GM18517 (cell line): ENCODE data around the gene CD96.
"Not testable (repeated sequence)": the region's sequence is repeated elsewhere in the genome, so short reads cannot be mapped to it uniquely, and the experiment has no call there.

Experiments used
- ATAC-seq: cut with Tn5 transposase; IDR thresholded peaks from one replicate; pipeline ENCODE4 v1.9.1; 2021; ENCODE audit warnings: mild to moderate bottlenecking, moderate library complexity; ENCODE audit not compliant: unreplicated experiment

Gene CD96

DNA sequence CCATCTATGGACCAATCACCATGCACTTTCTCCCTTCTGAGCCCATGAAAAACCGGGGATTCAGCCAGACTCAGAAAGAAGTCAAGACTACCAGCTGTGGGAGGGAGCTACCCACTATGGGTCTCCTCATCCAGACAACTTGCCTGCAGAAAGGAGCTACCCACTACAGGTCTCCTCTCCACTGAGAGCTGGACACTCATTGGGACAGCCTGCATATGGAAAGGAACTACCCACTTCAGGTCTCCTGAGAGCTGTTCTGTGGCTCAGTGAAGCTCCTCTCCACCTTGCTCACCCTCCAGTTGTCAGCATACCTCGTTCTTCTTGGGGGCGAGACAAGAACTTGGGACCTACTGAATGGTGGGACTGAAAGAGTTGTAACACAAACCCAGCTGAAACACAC, 75.4 kb downstream of the CD96 start:
- no peak for ATAC-seq

DNA sequence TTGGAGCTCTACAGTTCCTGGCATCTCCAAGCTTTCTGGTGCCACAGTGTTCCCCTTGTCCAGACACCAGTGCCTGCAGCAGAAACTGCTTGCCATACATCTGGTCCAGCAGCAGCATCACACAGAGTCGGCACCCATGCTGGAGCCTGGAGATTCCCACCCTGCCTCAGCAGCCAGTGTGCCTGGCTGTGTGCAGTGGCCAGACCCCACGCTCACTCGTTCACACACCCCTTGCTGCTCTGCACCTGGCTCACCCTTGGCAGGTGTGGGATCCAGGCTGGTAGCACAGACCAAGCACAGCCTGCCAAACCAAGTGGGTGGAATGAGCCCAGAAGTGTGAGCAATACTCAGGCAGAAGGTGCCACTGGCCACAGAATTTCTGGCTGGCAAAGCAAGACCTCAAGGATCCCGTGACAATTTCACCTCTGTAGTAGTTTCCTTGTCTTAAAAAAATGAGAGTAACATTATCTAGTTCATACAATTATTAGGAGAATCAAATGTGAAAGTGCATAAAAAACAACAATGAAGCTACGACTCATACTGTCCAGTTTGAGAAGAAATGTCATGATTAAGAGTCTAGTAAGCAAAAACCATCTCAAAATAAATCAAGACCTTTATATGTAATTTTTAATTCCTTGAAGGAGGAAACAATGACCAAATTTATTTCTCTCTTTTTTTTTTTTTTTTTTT, 76.1 kb downstream of the CD96 start:
- no peak for ATAC-seq

DNA sequence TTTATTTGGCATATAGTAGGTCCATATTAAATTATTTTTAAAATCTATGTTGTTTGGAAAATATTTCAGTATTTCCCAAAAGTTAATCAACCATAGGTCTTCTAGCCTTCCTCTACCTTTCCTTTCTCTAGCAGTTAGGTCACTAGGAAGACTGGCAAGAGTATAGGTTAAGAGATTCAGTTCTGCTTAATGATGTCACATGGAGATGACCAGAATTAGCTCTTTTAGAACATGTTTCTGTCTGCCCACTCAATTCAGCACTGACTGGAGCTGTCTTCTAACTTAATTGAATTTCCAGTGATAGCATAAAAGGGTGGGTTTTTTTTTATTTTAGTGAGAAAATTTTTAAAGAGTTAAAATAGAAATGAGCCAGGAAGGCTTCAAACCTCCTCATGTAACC, 76.9 kb downstream of the CD96 start:
- no peak for ATAC-seq

- ATAC-seq = no peak
These were observed 77.8 kb downstream of the CD96 start for GRCh38 chr3:111619833-111620232.

DNA sequence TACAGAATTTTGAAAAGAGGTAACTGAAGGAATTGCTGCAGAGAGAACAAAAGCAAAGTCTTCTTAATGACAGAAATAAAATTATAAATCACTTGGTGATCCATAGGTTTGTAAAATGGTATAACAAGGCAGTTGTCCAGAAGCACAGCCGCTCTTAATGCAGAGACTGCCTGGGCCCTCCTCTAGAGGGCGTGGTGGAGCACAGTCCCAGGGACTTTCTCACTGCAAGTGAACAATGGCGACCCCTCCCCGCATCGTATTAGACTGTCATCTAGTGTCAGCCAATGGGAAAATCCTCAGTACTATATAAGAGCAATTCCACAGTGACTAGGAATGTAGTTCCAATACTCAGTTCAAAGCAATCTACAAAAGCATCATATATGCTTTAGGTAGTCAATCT, 79.5 kb downstream of the CD96 start:
- ATAC-seq = no peak

GRCh38 chr3:111627092-111627491, 85.1 kb downstream of the CD96 start:
- no peak for ATAC-seq

GRCh38 chr3:111629018-111629417, 87.0 kb downstream of the CD96 start:
- ATAC-seq = not testable (repeated sequence)

- not testable (repeated sequence) for ATAC-seq
These were observed 88.6 kb downstream of the CD96 start for GRCh38 chr3:111630638-111631037.

DNA sequence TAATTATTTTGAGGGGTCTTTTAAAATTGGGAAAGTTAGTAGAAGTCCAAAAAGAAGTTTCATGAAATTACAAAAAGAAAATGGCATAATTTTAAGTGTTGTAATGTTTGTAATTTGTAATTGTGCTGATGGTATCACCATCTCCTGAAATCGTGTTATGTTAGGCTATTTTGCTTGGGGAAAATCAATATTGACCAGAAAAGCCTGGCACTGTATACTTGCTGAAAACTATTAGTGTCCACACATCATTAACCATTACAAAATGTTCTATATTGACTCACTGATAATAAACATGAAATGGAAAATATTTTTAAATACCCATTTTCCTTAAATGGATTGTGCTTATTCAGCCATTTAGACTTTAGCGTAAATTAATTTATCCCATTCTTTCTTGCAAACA, 93.4 kb downstream of the CD96 start:
- no peak for ATAC-seq

DNA sequence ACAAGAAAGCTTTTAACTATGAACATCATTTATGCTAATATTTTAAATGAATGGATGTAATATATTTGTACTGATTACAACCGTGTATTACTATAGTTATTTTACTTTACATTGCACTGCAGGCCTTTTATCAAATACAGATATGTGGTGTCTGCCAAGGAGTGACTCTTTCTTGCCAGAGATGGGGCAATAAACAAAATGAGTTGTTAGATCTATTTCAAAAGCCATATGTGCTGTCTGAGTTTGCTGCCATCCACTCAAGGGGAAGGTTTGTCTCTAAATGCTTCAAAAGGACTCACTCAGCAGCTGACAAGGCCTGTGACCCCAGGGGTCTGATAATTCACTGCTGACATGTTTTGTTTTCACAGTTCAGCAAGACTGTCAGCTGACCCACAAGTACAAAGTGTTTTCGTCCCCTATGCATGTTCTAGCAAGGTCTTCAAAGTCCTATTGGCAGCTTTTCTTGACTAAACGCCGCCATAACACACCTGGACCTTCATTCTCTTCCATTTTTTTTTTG, 94.4 kb downstream of the CD96 start:
- no peak for ATAC-seq

GRCh38 chr3:111639316-111639715, 97.3 kb downstream of the CD96 start:
- no peak for ATAC-seq

GRCh38 chr3:111648991-111649579, 107.1 kb downstream of the CD96 start:
- ATAC-seq = no peak

DNA sequence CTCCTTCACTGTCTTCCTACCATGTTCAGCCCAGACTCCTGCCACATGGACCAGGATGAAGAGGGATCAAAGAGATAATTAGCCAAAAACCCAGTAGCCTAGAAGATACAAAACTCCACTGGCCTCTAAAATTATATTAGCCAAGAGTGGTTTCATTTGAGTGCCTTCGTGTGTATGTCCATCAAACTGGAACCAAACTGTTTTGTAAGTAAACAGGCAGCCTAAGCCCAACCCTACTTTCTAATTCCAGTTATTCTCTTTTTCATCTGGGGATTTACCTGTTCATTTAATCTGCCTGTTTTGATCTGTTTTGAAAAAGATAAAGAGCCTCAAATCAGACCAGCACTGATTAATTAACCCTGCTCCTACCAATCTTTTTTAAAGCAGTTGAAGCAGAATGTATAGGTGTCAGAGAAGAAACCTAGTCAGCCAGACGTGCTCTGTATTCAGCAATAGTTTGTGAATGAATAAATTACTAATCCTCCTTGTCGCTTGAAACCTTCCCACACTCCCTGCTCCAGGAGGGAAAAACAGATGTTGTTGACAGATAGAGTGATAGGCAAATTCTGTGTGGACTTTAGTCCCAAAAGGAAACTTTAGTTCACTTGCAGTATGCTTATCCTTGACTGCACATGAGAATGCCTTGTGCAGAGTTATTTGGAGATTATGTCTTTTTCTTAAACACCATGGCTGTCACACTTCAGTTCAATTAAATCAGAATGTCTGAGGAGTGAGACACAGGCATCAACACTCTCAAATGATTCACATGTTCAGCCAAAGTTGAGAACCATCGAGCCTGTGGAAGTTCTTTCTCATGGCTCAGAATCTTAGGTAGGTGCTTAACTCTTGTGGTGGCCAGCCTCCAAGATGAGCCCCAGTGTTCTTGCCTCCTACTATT, 108.6 kb downstream of the CD96 start:
- ATAC-seq = no peak

DNA sequence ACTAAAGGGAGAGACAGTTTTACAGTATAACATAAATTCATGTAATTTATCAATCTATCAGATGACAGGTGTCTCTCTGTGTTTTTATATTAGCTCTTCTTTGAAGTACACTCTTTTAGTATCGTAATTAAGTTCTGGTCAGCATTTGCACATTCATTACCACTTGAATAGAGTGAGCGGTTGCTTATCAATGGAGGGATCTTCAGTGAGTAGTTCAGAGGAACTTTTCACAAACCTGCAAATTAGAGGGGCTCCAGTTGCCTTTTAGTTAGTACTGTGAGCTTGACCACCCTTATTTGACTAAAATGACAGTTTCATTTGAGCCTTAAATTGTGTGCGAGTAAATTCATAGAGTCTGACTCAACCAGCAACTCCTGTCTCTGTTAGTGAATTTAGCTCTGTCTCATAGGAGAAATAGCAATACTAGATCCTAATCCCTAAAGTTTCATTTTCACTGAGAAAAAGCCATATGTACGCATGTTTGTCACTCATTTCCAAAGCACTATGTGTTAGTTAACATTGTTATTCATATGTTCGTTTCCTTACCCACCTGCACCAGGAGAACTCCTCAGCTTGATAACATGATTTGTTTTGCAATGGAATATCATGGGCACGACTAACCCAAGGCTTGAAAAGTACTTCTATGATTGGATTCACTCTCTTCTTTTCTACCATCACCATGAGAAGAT, 110.6 kb downstream of the CD96 start:
- no peak for ATAC-seq

DNA sequence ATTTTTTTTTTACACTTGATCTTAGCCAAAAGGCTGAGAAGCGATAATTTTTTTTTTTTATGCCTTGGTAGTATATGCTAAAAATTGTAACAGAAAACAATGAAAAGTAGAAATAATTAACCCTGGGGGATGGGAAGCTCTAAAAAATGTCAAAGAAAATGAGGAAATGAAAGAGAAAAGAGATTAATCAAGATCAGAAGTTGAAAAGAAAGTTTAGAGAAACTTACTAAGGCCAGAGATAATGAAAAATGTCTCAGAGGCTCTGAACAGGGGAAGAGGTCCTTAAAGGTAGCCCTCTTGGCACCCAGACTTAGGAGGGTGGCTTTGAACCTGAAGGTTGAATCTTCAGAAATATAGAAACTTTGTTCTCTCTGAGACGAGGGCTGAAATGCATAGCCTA, 111.8 kb downstream of the CD96 start:
- ATAC-seq = no peak

DNA sequence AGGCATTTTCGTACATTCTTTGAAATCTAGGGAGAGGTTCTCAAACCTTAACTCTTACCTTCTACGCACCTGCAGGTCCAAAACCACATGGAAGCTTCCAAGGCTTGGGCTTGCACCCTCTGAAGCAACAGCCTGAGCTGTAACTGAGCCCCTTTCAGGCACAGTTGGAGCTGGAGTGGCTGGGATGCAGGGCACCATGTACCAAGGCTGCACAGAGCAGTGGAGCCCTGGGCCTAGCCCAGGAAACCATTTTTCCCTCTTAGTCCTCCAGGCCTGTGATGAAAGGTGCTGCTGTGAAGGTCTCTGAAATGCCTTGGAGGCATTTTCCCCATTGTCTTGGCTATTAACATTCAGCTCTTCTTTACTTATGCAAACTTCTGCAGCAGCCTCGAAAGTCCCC, 120.0 kb downstream of the CD96 start:
- no peak for ATAC-seq

- ATAC-seq = no peak
These were observed 120.9 kb downstream of the CD96 start for GRCh38 chr3:111662907-111663306.

GRCh38 chr3:111666041-111666735, 124.2 kb downstream of the CD96 start:
- ATAC-seq = no peak

DNA sequence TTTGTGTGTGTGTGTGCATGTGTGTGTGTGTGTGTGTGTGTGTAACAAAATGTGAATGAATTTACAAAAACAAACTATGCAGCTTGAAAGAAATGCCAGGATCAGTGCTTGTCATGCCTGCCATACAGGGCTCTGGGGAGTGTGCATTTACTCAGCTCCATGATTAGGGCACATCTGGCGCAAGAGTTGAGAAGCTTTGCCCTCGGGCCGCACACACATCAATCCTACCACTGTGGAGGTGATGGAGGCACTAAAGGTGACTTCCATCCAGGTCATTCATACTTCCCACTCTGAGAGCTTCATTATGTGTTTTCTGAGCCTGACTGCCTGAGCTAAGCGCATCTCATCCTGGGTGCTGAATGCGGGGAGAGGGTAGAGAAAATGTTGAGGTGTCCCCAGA, 125.2 kb downstream of the CD96 start:
- ATAC-seq = no peak

DNA sequence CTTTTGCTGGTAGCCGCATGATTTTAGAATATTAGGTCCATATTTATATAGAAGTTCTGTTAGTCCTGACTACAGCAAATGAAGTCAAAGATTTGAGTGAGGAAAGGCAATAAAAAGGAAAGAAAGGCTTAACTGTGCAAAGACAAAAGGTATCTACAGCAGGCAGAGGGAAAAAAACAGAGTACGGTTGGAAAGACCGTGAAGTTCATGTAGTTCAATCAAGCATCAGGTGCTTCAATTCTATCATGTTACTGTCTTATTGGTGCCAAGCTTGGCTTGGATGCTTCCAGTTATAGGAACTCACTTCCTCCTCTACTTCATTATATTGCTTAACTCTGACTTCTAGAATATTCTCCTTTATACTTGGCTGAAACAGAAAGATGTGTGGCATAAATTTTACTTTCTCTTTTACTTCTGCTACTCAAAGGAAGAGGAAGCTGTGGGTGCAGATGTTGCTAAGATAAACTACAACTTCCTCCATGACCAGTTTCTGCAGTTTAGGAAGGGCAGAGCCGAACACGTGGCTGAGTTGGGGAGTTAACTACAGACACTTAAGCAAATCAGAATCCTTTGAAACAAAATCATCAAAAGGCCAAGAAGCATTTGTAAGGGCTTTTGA, 125.7 kb downstream of the CD96 start:
- ATAC-seq = peak; percentile 99
